Mucosa of gallbladder (tissue), 1 donor: ENCODE data around the gene AASS. TPM values are rescaled to one million over a fixed set of nuclear protein-coding genes. Genes with fewer than 3 reads are reported as not detected.

Experiments used
- DNase-seq: peaks from one replicate; pipeline ENCODE4 v3.0.0-alpha.2; 2020; ENCODE audit warnings: low spot score
- total RNA-seq: library from RNA; stranded (reverse); gene quantifications from one replicate; pipeline ENCODE4 v1.2.1, GENCODE V29; 2021
- donor health status: DM: no; HTN: no; CAD: no.

The AASS gene
- total RNA-seq, 1 donor from 2014 or later, result 25.1 TPM

GRCh38 chr7:122118757-122119156, 25.3 kb downstream of the AASS start:
- DNase-seq, result no peak

DNA sequence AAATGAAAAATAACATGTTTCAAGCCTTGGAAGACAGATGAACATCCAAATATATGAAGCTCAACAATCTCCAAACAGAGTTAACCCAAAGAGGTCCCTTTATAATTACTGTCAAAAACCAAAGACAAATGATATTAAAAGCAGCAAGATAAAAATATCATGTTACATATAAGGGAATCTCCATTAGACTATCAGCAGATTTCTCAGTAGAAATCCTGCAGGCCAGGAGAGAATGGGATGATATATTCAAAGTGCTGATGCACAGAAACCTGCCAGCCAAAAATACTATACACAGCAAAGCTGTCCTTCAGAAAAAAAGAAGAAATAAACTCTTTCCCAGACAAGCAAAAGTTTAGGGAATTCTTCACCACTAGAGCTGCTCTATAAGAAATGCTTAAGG, 41.0 kb downstream of the AASS start:
- no peak for DNase-seq

DNA sequence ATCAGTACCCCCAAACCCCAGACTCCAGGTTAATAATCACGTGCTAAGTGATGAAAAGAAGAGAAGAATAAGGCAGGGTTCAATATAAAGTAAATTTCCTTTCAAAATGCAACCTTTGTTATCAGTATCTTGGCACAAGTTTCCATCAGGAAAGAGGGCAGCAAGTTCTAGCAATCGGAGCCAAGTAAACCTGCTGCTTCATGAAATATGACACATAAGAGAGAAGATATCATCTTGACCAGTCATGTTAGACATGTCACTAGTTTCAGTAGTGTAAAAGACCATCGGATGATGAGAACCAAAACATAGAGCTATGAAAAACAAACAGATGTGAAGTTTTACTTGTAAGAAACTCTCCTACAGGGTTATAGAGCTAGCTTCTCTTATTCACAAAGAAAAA, 44.0 kb downstream of the AASS start:
- no peak for DNase-seq

DNA sequence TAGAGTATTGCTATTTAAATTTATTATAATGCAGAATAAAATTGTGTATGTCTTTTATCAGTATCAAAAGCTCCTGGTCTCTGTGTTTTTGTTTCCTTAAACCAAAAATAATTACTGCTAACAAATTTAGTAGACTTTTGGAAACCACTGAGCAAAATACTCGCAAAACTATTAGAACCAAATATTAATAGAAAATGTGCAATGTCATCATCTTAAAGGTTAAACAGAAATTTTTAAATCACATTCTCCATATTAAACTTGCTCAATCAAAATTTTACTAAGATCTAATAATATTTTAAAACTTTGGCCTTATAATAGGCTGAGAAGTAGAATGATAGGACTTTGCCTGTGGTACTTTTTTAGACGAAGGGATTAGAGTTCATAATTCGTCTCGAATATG, 48.4 kb downstream of the AASS start:
- DNase-seq, result no peak

- DNase-seq, result no peak
Measured at GRCh38 chr7:122094549-122094948, 49.5 kb downstream of the AASS start.

DNA sequence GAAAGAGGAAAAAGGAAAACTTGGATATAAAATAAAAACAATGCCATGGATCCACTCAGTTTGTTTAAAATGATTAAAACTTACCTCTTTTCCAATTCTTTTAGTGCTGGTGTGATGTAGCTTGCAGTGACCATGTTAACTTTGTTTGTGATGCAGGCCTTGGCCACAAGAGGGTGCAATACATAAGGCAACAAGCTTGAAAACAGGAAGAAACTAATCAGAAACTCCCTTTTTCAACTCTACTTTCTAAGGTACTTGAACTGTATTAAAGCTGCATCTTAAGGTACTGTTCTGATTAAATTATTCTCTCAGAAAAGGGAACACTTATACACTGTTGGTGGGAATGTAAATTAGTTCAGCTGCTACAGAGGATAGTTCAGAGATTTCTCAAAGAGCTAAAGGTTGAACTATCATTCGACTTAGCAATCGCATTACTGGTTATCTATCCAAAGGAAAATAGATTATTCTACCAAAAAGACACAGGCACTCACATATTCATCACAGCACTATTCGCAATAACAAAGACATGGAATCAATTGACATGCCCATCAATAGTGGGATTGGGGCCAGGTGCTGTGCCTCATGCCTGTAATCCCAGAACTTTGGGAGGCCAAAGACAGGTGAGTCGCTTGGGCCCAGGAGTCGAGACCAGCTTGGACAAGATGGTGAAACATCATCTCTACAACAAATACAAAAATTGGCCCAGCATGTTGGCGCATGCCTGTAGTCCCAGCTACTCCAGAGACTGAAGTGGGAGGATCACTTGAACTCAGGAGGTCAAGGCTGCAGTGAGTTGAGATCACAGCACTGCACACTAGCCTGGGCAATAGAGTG, 50.9 kb downstream of the AASS start:
- peak; percentile 66 for DNase-seq

- DNase-seq, result no peak
Measured at GRCh38 chr7:122082670-122083069, 61.4 kb downstream of the AASS start.

DNA sequence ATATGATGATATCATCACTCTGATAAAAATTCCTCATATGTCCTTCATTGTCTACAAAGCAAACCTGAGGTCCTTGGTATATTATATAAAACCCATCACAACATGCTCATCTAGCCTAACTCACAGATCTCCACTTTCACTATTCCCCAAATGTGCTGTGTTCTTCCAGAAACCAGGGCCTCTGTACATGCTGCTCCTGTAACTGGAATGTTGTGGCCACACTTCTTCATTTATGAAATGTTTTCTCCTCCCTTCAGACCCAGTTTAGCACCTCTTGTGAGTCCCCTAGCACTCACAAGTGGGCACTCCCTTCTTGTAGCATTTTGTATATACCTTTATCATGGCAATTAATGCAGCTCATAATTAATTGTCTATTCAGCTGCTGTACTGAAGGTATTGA, 61.9 kb downstream of the AASS start:
- DNase-seq, result no peak

- DNase-seq, result no peak
Measured at GRCh38 chr7:122073635-122074034, 70.4 kb downstream of the AASS start.

- DNase-seq, result no peak
Measured at GRCh38 chr7:122072924-122073599, 71.0 kb downstream of the AASS start.

DNA sequence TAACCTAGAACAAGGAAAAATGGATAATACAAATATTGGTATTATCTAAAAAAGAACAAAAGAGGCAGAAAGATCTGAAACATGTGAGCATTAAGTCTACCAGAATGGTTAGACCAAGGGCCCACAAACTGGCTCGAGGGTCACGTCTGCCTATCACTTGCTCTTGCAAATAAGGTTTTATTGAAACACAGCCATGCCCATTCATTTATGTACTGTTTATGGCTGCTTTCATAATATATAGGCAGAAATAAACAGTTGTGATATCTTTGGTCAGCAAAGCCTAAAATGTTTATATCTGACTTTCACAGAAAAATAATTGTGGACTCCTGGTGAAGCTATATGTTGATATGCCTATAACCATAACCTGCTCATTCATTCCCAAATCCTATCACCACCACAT, 71.8 kb downstream of the AASS start:
- DNase-seq, result no peak

GRCh38 chr7:122070834-122071233, 73.2 kb downstream of the AASS start:
- DNase-seq, result no peak

GRCh38 chr7:122070062-122070461, 74.0 kb downstream of the AASS start:
- no peak for DNase-seq

DNA sequence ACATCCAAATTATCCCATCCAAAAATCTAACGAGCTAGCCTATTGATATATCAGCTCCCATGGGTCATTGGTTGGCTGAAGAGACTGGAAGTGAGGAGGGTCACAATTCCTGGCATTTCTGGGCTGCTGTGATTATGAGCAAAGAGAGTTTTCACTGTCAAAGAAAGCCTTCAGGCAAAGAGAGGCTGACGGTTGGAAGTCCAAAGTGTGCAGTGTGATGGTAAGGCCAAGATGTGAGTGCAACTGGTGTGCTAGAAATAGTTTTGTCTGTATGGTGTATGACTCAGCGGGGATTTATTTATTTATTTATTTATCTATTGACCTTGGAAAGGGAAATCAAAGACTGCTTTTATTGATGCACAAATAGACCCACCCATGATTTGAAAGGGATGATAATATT, 75.0 kb downstream of the AASS start:
- no peak for DNase-seq

- no peak for DNase-seq
Measured at GRCh38 chr7:122068046-122068445, 76.0 kb downstream of the AASS start.

GRCh38 chr7:122067077-122067476, 77.0 kb downstream of the AASS start:
- no peak for DNase-seq

DNA sequence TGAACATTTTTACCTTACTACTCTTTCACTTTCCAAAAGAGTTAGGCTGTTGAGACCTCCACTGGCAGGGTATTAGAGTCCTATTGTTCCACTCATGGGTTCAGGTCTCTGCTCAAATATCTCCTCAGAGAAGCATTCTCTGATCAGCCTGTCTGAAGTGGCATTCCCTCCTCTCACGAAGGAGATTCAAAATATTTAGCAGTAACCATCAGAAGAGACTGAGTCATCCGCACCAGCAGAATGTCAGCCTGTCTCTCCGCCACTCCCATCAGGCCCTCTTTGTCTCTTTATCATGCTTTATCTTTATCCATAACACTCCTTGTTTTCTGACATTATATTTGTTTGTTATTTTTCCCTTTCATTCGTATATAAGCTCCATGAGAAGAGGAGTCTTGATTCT, 79.1 kb downstream of the AASS start:
- no peak for DNase-seq

- DNase-seq, result no peak
Measured at GRCh38 chr7:122063146-122063545, 80.9 kb downstream of the AASS start.

DNA sequence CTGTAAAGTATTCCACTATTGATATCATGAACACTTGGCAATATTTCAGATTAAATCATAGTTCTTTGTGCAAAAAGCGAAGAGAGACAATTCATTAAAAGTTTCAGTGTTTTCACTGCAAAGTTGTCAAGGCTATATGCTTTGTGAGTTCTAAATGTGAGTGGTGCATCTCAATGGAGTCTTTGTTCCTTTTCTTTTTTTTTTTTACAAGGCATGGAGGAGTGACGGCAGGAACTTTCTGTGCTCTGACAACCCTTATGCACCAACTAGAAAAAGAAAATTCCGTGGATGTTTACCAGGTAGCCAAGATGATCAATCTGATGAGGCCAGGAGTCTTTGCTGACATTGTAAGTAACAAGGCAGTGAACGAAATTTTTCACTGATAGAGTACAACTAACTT, 84.5 kb downstream of the AASS start:
- DNase-seq, result no peak

- DNase-seq, result no peak
Measured at GRCh38 chr7:122056977-122057376, 87.1 kb downstream of the AASS start.

- DNase-seq, result no peak
Measured at GRCh38 chr7:122055073-122055472, 89.0 kb downstream of the AASS start.

- DNase-seq, result no peak
Measured at GRCh38 chr7:122054393-122054792, 89.7 kb downstream of the AASS start.

- DNase-seq, result no peak
Measured at GRCh38 chr7:122046402-122046801, 97.6 kb downstream of the AASS start.
